ENCODE measurements around the gene RAET1L.

DNA sequence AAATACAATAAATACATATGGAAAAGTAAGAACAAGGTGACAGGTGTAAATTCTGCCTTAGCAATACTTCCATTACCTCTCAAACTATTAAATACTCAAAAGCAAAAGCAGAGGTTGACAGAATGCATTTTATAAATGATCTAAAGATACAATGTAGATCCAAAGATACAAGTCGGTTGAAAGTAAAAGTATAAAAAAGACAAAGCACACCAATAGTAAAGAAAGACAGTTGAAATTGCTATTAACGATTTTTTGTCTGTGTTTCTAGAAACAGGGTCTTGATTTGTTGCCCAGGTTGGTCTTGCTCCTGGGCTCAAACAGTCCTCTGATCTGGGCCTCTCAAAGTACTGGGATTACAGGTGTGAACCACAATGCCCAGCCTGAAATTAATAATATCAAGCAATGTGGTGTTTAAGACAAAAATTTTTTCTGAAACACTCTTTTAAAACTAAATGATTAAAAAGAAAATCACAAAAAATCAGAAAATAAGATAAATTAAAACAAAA, 37.7 kb downstream of the RAET1L start:
- no peak for TF ChIP-seq POLR2AphosphoS5 (IDR thresholded peaks at IDR 0.05; ENCODE audit: low read depth)
- TF ChIP-seq, protein P1, sequence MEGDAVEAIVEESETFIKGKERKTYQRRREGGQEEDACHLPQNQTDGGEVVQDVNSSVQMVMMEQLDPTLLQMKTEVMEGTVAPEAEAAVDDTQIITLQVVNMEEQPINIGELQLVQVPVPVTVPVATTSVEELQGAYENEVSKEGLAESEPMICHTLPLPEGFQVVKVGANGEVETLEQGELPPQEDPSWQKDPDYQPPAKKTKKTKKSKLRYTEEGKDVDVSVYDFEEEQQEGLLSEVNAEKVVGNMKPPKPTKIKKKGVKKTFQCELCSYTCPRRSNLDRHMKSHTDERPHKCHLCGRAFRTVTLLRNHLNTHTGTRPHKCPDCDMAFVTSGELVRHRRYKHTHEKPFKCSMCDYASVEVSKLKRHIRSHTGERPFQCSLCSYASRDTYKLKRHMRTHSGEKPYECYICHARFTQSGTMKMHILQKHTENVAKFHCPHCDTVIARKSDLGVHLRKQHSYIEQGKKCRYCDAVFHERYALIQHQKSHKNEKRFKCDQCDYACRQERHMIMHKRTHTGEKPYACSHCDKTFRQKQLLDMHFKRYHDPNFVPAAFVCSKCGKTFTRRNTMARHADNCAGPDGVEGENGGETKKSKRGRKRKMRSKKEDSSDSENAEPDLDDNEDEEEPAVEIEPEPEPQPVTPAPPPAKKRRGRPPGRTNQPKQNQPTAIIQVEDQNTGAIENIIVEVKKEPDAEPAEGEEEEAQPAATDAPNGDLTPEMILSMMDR (conservative IDR thresholded peaks at IDR 0.05; ENCODE audit: low read depth in 2 of 2), result no peak
- TF ChIP-seq, protein P2, sequence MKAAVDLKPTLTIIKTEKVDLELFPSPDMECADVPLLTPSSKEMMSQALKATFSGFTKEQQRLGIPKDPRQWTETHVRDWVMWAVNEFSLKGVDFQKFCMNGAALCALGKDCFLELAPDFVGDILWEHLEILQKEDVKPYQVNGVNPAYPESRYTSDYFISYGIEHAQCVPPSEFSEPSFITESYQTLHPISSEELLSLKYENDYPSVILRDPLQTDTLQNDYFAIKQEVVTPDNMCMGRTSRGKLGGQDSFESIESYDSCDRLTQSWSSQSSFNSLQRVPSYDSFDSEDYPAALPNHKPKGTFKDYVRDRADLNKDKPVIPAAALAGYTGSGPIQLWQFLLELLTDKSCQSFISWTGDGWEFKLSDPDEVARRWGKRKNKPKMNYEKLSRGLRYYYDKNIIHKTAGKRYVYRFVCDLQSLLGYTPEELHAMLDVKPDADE (IDR thresholded peaks at IDR 0.05), result no peak
- TF ChIP-seq, protein P3, sequence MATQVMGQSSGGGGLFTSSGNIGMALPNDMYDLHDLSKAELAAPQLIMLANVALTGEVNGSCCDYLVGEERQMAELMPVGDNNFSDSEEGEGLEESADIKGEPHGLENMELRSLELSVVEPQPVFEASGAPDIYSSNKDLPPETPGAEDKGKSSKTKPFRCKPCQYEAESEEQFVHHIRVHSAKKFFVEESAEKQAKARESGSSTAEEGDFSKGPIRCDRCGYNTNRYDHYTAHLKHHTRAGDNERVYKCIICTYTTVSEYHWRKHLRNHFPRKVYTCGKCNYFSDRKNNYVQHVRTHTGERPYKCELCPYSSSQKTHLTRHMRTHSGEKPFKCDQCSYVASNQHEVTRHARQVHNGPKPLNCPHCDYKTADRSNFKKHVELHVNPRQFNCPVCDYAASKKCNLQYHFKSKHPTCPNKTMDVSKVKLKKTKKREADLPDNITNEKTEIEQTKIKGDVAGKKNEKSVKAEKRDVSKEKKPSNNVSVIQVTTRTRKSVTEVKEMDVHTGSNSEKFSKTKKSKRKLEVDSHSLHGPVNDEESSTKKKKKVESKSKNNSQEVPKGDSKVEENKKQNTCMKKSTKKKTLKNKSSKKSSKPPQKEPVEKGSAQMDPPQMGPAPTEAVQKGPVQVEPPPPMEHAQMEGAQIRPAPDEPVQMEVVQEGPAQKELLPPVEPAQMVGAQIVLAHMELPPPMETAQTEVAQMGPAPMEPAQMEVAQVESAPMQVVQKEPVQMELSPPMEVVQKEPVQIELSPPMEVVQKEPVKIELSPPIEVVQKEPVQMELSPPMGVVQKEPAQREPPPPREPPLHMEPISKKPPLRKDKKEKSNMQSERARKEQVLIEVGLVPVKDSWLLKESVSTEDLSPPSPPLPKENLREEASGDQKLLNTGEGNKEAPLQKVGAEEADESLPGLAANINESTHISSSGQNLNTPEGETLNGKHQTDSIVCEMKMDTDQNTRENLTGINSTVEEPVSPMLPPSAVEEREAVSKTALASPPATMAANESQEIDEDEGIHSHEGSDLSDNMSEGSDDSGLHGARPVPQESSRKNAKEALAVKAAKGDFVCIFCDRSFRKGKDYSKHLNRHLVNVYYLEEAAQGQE (IDR thresholded peaks at IDR 0.05; ENCODE audit: unreplicated experiment), result no peak
- no peak for TF ChIP-seq EZH2 (IDR thresholded peaks at IDR 0.05; ENCODE audit: low read depth, unreplicated experiment)
- no peak for TF ChIP-seq EZH2phosphoT487 (IDR thresholded peaks at IDR 0.05; ENCODE audit: unreplicated experiment)

Measured in GM23338 (cell line).